HG02798 (cell line): ENCODE measurements around the gene IFNB1.
A peak's percentile ranks its signal among the peaks of the same experiment; 100 is the strongest.

Source experiments
- ATAC-seq: cut with Tn5 transposase; IDR thresholded peaks from one replicate; pipeline ENCODE4 v1.9.1; 2021; ENCODE audit warnings: mild to moderate bottlenecking; ENCODE audit not compliant: unreplicated experiment, poor library complexity

Gene IFNB1

GRCh38 chr9:21075484-21075883 lies 2.3 kb downstream of the IFNB1 start:
- no peak for ATAC-seq

- no peak for ATAC-seq
Measured at GRCh38 chr9:21070906-21071305, 6.8 kb downstream of the IFNB1 start.

GRCh38 chr9:21070171-21070571 lies 7.6 kb downstream of the IFNB1 start:
- ATAC-seq, result no peak

GRCh38 chr9:21060919-21061561 lies 16.7 kb downstream of the IFNB1 start:
- peak; percentile 39 for ATAC-seq

- ATAC-seq, result no peak
Measured at GRCh38 chr9:21056931-21057330, 20.8 kb downstream of the IFNB1 start.

- no peak for ATAC-seq
Measured at GRCh38 chr9:21053851-21054250, 23.9 kb downstream of the IFNB1 start.

GRCh38 chr9:21047281-21047691 lies 30.5 kb downstream of the IFNB1 start:
- ATAC-seq, result no peak

GRCh38 chr9:21043841-21044240 lies 33.9 kb downstream of the IFNB1 start:
- no peak for ATAC-seq

GRCh38 chr9:21042466-21042865 lies 35.3 kb downstream of the IFNB1 start:
- no peak for ATAC-seq

- ATAC-seq, result no peak
Measured at GRCh38 chr9:21039302-21039701, 38.4 kb downstream of the IFNB1 start.

GRCh38 chr9:21037278-21037677 lies 40.5 kb downstream of the IFNB1 start:
- no peak for ATAC-seq

- ATAC-seq, result no peak
Measured at GRCh38 chr9:21031808-21032183, 45.9 kb downstream of the IFNB1 start.

- ATAC-seq, result peak; percentile 80
Measured at GRCh38 chr9:21031091-21031807, 46.5 kb downstream of the IFNB1 start, which contains the start of gene HACD4. HACD4 (minus strand) TSS chr9:21031640; CDS start chr9:21031590, 50 bp downstream.

GRCh38 chr9:21030389-21031035 lies 47.2 kb downstream of the IFNB1 start:
- peak; percentile 70 for ATAC-seq

- ATAC-seq, result no peak
Measured at GRCh38 chr9:21029661-21030060, 48.1 kb downstream of the IFNB1 start.

- ATAC-seq, result no peak
Measured at GRCh38 chr9:21028466-21028865, 49.3 kb downstream of the IFNB1 start.

- no peak for ATAC-seq
Measured at GRCh38 chr9:21027295-21027694, 50.4 kb downstream of the IFNB1 start.
